ENCODE measurements around the gene DCLRE1C.

DNA sequence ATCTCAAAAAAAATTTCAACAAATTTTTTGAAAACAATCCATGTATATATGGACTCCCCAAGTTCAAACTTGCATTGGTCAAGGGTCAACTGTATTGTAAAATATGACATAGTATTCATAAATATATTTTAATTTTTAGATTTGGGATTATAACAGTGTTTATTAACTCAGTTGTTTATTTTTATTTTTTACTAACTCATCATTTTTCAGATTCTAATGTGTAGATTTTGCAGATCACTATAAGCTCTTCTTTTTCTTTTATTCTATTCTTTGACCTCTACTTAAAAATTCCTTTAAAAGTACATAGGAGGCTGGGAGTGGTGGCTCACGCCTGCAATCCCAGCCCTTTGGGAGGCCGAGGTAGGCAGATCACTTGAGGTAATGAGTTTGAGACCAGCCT, 14.0 kb upstream of the DCLRE1C start:
- TF ChIP-seq, protein P1, sequence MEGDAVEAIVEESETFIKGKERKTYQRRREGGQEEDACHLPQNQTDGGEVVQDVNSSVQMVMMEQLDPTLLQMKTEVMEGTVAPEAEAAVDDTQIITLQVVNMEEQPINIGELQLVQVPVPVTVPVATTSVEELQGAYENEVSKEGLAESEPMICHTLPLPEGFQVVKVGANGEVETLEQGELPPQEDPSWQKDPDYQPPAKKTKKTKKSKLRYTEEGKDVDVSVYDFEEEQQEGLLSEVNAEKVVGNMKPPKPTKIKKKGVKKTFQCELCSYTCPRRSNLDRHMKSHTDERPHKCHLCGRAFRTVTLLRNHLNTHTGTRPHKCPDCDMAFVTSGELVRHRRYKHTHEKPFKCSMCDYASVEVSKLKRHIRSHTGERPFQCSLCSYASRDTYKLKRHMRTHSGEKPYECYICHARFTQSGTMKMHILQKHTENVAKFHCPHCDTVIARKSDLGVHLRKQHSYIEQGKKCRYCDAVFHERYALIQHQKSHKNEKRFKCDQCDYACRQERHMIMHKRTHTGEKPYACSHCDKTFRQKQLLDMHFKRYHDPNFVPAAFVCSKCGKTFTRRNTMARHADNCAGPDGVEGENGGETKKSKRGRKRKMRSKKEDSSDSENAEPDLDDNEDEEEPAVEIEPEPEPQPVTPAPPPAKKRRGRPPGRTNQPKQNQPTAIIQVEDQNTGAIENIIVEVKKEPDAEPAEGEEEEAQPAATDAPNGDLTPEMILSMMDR (IDR thresholded peaks at IDR 0.05): no peak
- TF ChIP-seq, protein P2, sequence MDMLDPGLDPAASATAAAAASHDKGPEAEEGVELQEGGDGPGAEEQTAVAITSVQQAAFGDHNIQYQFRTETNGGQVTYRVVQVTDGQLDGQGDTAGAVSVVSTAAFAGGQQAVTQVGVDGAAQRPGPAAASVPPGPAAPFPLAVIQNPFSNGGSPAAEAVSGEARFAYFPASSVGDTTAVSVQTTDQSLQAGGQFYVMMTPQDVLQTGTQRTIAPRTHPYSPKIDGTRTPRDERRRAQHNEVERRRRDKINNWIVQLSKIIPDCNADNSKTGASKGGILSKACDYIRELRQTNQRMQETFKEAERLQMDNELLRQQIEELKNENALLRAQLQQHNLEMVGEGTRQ (IDR thresholded peaks at IDR 0.05): no peak
- TF ChIP-seq JUNB (IDR thresholded peaks at IDR 0.05): no peak
- TF ChIP-seq POLR2A (IDR thresholded peaks at IDR 0.05; ENCODE audit: low read length): no peak
- no peak for TF ChIP-seq EHMT2 (IDR thresholded peaks at IDR 0.05; ENCODE audit: low read depth)
- TF ChIP-seq EP300 (IDR thresholded peaks at IDR 0.05): no peak
- no peak for TF ChIP-seq HOXA7 (CRISPR knock-in tag; IDR thresholded peaks at IDR 0.05)
- TF ChIP-seq, protein P3, sequence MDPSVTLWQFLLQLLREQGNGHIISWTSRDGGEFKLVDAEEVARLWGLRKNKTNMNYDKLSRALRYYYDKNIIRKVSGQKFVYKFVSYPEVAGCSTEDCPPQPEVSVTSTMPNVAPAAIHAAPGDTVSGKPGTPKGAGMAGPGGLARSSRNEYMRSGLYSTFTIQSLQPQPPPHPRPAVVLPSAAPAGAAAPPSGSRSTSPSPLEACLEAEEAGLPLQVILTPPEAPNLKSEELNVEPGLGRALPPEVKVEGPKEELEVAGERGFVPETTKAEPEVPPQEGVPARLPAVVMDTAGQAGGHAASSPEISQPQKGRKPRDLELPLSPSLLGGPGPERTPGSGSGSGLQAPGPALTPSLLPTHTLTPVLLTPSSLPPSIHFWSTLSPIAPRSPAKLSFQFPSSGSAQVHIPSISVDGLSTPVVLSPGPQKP (IDR thresholded peaks at IDR 0.05; ENCODE audit: low read depth, low read length): no peak
- TF ChIP-seq RAD21 (conservative IDR thresholded peaks at IDR 0.05 in 1 of 2, IDR thresholded peaks at IDR 0.05 in 1 of 2): no peak
- no peak for TF ChIP-seq MYC (IDR thresholded peaks at IDR 0.05; ENCODE audit: borderline replicate concordance, low read length)
- TF ChIP-seq, protein P4, sequence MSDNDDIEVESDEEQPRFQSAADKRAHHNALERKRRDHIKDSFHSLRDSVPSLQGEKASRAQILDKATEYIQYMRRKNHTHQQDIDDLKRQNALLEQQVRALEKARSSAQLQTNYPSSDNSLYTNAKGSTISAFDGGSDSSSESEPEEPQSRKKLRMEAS (IDR thresholded peaks at IDR 0.05): no peak
- peak; percentile 8 for TF ChIP-seq MAFK (IDR thresholded peaks at IDR 0.05; ENCODE audit: partially characterized antibody)
- TF ChIP-seq BHLHE40 (IDR thresholded peaks at IDR 0.05; ENCODE audit: low read depth, low read length): no peak

All from A549 (cell line).